GM18508 (cell line): ENCODE measurements around the gene FAM13A.
"Not testable (repeated sequence)": the region's sequence is repeated elsewhere in the genome, so short reads cannot be mapped to it uniquely, and the experiment has no call there.

ENCODE experiments used
- ATAC-seq: cut with Tn5 transposase; IDR thresholded peaks from one replicate; pipeline ENCODE4 v1.9.1; 2021; ENCODE audit warnings: moderate number of reproducible peaks; ENCODE audit not compliant: insufficient read depth, unreplicated experiment

FAM13A gene

DNA sequence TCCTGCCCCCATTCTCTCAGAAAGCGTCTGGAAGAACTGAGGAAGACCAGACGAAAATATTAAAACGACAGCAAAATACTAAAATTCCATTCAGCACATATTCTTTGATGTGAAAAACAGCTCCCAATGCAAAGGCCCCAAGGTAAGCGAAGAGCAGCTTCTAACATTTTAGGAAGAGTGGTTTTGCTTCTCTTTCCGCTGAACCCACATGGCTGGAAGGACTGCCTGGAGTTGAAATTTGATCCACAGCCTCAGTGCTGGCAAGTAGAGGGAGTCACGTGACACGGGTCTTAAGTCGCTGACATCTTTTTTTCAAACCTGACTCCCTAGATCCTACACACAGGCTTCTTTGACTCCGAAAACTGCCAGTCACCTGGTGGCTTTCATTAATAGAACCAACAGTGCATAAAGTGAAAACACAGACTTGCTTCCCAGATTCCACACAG lies at the start of gene FAM13A:
Gene FAM13A, minus strand, starts transcription at position 233 of the 446 bp plus-strand sequence. Its CDS starts 221 bp downstream, at position 12.
- peak; percentile 48 for ATAC-seq

DNA sequence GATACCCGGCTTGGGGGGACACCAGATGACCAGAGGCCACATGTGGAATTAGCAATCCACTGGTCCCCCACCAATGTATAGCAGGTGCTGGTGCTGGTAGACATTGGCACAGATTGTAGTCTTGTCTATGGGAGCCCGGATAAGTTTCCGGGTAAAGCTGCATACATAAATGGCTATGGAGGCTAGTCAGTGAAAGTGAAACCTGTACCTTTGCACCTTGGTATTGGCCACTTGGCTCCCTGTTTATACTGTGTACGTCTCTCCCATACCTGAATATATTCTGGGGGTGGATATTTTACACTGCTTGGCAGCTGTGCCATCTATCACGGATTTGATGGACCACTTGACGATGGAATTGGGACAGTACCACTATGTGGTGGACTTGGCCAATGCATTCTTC lies 48.7 kb upstream of the FAM13A start:
- ATAC-seq = no peak

DNA sequence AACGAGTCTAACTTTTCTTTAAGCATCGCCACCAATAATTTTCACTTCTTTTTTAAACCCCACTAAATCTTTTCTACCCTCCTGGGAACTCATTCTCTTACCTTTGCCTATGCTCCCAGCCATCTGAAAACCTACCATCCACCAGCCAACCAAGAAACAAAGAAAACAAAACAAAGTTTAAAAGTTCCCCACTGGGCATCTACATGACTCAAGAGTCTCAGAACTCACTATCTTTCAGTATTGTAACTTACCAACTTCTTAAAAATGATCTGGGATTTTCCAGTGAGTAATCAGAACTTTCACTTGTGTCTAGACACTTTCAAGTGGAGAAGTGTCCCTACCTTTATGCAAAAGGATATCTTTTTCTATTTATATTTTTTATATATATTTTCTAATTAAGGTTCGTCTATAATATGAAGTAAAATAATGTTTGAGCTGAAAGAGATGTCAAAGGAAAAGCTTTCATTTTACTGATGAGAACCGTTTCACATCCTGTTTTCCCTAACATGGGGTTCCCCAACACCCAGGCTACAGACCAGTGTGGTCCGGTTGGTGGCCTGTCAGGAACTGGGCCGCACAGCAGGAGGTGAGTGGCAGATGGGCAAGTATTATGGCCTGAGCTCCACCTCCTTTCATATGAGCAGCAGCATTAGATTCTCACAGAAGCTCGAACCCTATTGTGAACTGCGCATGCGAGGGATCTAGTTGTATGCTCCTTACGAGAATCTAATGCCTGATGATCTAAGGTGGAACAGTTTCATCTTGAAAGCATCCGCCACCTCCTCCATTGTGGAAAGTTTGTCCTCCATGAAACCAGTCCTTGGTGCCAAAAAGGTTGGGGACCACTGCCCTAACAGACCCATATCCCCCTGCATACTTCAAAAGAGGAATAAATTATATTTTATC lies 44.5 kb upstream of the FAM13A start:
- ATAC-seq = peak; percentile 85

DNA sequence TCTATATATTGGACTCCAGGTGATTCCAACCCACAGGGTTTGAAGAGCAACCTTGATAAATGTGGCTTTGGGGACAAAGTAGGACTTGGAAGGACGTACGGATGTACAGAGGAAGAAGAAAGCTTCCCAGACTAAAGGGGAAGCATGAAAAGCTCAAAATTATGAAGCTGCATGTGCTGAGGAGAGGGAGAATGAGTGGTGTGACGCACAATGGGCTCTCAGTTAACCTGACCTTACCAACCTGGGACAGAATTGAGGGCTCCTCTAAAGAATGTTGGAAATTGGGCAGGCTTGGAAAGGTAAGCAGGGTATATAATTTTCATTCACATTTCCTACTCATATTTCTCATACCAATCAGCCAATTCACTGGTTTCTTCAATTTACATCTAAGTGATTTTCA lies 43.9 kb upstream of the FAM13A start:
- peak; percentile 14 for ATAC-seq

DNA sequence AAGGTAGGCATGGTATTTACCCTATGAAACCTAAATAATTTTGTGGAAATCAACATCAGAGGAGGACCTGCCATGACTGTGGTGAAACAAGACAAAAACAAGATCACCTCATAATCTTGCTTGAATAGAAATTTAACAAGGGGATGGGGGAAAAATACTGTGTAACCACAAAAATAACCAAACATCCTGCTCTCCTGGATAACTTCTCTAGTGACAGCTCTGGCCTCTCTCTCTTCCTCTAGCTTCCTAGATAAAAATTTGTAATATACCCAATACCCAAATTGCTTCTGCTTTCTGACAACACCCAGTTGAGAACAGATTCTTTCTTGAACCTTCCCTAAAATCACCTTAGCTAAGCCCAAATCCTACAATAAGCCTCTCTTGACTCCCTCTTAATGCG lies 42.5 kb upstream of the FAM13A start:
- no peak for ATAC-seq

DNA sequence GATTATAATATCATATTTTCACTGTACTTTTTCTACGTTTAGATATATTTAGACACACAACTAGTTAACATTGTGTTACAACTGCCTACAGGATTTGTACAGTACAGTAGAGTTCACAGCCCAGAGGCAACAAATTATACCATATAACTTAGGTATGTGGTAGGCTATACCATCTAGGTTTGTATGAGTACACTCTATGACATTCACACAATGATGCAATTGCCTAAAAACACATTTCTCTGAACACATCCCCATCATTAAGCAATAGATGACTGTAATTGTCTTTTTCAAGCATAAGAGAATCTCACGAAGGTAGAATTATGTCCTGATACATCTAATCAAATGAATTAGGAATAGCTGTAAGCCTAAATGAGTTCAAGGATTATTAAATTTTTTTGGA lies 42.0 kb upstream of the FAM13A start:
- ATAC-seq = no peak

DNA sequence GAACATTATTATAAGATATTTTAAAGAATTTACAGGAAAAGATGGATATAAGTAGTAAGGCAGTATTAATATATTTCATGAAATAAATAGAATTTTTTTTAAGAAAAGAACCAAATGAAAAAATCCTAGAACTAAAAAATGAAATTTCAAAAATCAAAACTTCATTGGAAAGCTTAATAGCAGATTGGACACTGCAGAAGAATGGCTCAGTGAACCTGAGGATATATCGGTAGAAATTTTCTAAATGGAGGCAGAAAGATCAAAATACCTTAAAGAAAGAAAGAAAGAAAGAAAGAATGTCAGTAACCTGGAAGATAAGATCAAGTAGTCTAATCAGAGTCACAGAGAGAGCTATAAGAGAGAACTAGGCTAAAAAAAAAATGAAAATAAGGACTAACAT lies 21.3 kb upstream of the FAM13A start:
- no peak for ATAC-seq

DNA sequence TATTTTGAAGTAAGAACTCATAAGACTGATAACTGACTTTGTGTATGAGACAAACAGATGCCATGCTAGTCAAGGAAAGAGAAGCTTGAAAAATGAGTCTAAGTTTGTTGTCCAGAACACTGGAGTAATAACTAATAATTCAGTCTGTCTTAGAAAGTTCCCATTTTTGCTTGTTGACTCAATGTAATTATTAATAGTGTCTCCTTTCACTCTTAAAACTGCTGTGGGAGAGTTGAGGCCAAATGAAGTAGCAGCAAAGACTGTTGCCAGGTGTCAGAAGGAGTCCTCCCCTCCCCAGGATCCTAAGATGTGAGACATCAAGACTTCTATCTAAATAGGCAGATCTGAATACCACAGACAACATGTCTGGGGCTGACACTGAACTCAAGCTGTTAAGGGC lies 20.8 kb upstream of the FAM13A start:
- no peak for ATAC-seq

DNA sequence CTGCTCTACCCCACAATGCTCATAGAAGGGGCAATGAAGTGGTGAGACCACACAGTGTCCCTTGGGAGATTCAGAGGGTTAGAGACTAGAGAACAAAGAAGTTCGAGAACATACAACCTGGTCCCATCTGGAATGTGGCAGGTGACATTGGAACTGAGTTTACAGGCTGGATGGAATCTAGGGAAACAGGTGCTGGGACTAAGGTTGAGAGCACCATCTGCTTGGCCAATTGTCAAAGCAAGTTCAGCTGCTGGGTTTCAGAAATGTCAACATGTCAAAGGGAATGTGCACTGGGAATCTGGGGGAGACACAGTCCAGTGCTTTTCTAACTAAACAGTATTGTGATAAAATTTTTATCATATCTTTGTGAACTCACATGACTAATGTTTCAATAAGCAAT lies 15.9 kb upstream of the FAM13A start:
- no peak for ATAC-seq

DNA sequence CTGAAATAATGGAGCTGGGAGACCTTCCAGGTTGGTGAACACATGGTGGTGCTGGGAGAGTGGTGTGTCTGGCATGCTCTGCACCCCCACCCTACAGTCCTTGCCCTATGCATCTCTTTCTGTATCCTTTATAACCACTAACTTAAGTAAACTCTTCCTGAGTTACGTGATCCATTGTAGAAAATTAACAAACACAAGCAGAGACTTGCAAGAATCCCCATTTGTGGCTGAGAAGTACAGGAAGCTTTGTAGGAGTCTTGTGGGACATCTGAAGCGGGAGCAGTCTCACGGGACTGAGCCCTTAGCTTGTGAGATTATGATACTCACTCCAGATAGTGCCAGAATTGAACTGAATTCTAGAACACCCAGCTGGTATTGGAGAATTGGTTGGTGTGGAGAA lies 14.3 kb upstream of the FAM13A start:
- ATAC-seq = no peak

DNA sequence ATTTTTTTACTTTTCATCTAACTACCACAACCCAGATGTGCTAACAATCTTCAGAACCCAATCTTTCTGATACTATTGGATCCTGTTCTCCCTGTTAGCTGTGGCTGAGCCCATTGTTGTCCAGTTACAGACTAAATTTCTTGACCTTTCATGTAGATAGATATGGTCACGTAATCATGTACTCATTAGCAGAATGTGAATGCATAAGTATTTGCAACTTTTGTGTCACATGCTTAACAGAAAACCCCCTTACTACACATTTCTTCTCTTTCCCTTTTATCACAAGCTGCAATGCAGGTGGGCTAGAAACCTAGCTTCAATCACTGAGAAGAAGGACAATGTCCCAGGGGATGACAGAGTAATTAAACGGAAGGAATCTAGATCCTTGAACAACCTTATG lies 13.1 kb upstream of the FAM13A start:
- peak; percentile 59 for ATAC-seq

DNA sequence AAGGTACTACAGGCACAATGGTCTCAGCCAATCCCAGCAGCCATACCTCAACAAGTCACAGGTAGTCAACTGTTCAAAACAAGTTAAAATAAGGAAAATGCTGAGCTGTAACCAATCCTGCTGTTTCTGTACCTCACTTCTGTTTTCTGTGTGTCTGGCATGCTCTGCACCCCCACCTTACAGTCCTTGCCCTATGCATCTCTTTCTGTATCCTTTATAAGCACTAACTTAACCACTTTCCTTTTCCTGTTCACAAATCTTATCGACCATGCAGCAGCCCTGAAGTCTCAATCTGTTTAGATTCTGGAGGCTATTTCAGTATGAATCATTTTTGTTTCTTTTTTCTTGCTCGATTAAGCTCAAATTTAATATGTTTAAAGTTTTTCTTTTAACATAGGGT lies 12.5 kb upstream of the FAM13A start:
- peak; percentile 88 for ATAC-seq

DNA sequence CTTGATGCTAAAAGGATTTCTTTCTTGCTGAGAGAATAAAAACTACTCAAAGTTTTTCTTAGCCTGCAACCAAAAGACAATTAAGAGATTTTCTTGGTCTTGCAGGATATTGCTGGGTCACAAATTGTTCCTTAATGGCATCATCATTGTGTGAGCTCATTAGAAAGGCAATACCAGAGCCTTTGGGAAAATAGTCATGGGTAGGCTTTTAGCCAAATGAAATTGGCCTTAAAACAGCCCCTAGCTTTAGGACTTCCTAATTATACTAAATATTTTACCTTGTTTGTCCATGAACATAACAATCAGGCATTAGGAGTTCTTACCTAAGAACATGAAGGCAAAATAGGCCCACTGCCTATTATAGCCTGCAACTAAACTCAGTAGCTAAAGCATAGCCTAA lies 10.4 kb upstream of the FAM13A start:
- ATAC-seq = no peak

DNA sequence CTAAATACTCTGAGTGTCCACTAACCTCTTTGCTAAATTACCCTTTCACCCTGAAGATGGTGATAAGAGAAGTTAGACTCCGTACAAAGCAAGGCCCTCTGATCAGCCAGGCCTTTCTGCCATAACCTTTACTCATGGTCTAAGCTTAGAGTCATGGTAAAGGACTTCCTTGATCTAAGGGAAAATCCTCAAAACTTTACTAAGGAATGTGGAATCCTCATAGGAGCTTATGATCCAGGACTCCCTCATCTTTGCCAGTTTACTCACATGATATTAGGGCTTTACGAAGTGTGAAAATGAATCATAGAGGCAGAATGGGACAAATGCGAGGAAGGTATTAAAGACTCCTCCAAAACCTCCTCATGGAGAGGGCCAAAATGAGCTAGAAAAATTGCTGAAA lies 7.9 kb upstream of the FAM13A start:
- ATAC-seq = no peak

DNA sequence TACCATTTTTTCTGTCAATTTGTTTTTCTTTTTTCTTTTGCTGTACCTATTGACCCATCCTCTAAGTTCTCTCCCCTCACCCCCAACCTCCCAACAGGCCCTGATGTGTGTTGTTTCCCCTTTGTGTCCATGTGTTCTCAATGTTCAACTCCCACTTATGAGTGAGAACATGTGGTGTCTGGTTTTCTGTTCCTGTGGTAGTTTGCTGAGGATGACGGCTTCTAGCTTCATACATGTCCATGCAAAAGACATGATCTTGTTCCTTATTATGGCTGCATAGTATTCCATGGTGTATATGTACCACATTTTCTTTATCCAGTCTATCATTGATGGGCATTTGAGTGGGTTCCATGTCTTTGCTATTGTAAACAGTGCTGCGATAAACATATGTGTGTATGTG lies 859 bp upstream of the FAM13A start:
- not testable (repeated sequence) for ATAC-seq

DNA sequence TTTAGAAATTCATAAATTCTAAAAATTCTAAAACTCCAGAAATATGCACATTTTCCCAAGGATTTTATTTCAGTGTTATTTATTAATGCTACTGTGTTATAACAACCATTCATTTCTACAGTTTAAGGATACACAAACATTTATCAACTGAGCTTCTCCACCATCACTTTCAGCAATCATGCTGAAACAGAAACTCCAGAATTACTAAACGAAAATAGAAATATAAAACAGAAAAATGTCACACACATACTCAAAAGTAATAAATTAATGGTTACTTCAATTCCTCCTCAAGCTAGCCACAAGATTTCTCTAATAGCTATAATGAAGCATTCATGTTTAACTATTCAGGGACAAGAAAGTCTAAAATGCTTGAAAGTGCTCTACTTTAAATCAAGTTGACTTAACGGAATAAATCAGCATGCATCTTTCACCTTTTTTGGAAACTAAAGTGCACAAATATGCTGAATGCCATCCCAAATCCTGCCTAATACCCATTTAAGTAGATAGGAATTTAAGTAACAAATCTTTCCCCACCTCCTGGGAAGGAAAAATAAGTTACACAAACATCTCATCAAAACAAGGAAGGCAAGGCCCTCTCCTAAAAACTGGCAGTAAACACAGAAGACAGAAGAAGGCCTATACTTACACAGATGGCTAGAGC lies 563 bp downstream of the FAM13A start:
- peak; percentile 21 for ATAC-seq

DNA sequence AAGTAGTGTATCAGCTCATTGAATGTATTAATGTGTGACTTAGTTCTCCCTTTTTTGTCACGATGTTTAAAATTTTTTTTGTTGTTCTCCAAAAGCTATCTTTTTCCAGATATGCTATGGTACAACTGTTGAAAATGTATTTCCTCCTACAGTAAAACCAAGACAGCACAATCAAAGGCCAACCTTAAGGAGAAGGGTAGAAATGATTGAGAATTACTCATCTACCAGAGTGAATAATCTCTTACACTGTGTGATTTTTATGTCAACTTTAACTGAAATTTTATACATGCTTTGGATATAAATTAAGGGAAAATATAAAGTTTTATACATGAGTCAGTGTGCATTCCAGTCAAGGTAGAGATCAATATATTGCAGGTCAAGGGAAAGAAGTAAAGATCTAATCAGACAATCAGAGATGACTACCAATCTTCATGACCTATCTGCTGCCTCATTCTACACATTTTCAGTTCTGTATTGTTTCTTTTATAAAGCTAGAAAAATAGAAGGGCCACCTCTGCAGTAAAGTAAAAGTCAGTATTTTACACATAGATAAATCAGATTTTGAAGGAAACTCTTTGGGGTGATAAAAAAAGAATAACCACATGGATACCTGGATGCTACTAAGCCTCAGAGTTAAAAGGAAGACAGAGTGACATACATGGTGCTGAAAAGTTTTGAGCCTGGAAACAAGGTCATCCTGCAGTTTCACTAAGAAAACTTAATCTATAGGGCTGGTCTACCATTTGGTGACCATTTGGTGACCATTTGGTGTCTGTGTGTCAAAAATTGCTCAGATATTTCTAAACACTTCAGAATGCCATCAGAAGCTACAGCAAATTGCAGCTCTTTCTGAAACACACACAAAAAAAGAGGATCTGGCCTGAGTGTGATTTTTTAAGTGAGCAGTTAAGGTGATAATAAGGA lies 1.6 kb downstream of the FAM13A start:
- peak; percentile 36 for ATAC-seq

DNA sequence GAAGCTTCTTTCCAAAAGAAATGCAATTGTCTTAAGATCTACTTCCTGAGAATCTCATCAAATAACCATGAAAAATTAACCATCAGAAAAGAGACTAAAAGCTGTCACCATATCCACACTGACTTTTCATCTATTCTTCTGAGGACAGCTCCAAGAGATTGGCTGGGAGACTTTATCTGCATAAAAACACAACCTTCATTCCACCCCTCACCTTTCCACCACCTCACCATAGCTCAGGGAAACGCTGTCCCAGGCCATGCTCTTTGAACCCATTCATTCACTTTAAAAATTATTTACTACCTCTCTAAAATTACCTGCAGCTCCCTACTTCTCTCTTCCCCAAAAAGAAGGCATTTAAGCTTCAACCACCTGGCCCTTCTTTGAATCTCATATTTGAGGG lies 2.4 kb downstream of the FAM13A start:
- no peak for ATAC-seq

DNA sequence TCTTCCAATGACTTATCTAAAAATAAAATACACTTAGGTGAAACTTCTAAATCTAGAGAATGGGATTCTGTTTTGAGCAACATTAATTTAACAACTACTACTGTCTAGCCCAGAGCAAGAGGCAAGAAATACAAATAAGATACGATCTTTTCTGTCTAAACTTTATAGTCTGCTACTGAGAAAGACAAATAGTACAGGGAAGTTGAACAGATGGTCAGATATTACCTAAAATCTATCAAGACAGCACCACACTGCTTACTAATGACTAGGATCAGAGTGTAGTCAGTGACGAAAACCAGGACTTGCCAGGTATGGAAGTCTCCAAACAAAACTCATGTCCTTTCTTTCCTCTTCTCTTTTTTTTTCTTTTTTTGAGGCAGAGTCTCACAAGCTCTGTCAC lies 7.1 kb downstream of the FAM13A start:
- ATAC-seq = no peak

DNA sequence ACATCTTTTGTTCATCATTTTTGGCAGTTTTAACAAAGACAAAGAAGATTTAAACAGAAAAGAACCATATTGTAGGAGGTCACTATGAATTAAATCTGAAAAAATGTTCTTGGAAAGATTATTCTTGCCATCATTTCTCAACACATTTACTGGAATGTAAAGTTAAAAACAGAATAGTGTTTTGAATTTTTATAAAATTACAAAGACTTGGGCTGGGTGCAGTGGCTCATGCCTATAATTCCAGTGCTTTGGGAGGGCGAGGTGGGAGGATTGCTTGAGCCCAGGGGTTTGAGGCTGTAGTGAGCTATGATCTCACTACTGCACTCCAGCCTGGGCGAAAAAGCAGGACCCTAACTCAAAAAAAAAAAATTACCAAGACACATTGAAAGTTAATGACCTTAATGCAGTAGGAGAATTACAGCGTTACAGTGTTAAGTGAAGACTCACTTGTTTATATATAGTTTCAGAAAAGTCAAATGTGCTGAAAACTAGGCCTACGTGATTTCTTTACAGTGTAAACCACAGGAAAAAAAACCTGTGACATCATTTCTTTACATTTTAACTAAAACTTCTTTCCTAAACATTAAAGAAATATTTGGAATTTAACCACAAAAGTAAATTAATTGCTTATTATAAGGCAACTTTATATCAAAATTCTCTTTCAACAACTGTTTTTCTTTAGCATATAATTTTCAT lies 7.9 kb downstream of the FAM13A start:
- ATAC-seq = no peak
